Stimulated activated CD8-positive, alpha-beta memory T cell treated with anti-CD3 and anti-CD28 coated beads, Interleukin-2, amount 100 ng/mL, for 1 hour (primary cell): ENCODE measurements around the gene RYK.

Source experiments
- DNase-seq, 2 donors: peaks; one replicate each; pipeline ENCODE4 v3.0.0-alpha.2; 2020; ENCODE audit warnings: low read depth in 2 of 2

Gene RYK

GRCh38 chr3:134149286-134149685 lies 101.4 kb downstream of the RYK start:
- DNase-seq = no peak

- DNase-seq = no peak
These were observed 102.1 kb downstream of the RYK start for GRCh38 chr3:134148534-134148933.

GRCh38 chr3:134147411-134147810 lies 103.2 kb downstream of the RYK start:
- no peak for DNase-seq

GRCh38 chr3:134146666-134147065 lies 104.0 kb downstream of the RYK start:
- DNase-seq = no peak

GRCh38 chr3:134145183-134145582 lies 105.5 kb downstream of the RYK start:
- no peak for DNase-seq

- DNase-seq = no peak
These were observed 106.0 kb downstream of the RYK start for GRCh38 chr3:134144694-134145093.

GRCh38 chr3:134143828-134144401 lies 106.7 kb downstream of the RYK start:
- no peak for DNase-seq

GRCh38 chr3:134136604-134137003 lies 114.1 kb downstream of the RYK start:
- no peak for DNase-seq

- no peak for DNase-seq
These were observed 115.8 kb downstream of the RYK start for GRCh38 chr3:134134698-134135415.

GRCh38 chr3:134134240-134134639 lies 116.4 kb downstream of the RYK start:
- no peak for DNase-seq

- DNase-seq = no peak
These were observed 117.7 kb downstream of the RYK start for GRCh38 chr3:134132961-134133360.

GRCh38 chr3:134126153-134126552 lies 124.5 kb downstream of the RYK start:
- DNase-seq = no peak

- DNase-seq = no peak
These were observed 135.9 kb downstream of the RYK start for GRCh38 chr3:134114726-134115125.

- DNase-seq = no peak
These were observed 139.0 kb downstream of the RYK start for GRCh38 chr3:134111616-134112015.

GRCh38 chr3:134110963-134111362 lies 139.7 kb downstream of the RYK start:
- no peak for DNase-seq
